Left cardiac atrium (tissue), 4 donors: ENCODE results near the gene KRT12. TPM values are rescaled to one million over a fixed set of nuclear protein-coding genes. Genes with fewer than 3 reads are reported as not detected.
"Not testable (repeated sequence)": the region's sequence is repeated elsewhere in the genome, so short reads cannot be mapped to it uniquely, and the experiment has no call there.

ENCODE experiments used
- ATAC-seq, 2 donors: fragments of 200-7000 bp; cut with Tn5 transposase; one replicate each; pipeline ENCODE4 v1.9.1; 2020; ENCODE audit warnings: mild to moderate bottlenecking in 2 of 2, moderate library complexity in 2 of 2
- DNase-seq: peaks from one replicate; pipeline ENCODE4 v3.0.0-alpha.2; 2020
- intact Hi-C, 2 donors: fragments of 100-400 bp; cut with DNase I; formaldehyde crosslinking; loops; one replicate each; pipeline versions ENCODE4 v1.14.1 to v1.15.1; 2022 to 2023
- total RNA-seq, 2 donors: library from RNA; stranded (reverse); fragmentation: NEBNext Ultra II Directional; extraction: Animal tissue kit (Norgen Biotek cat#: 25700); gene quantifications; one replicate each; pipeline ENCODE4 v1.2.1, GENCODE V29; 2021
- donor health status: DM: no; HTN: yes; CAD: no.
- donor health status: DM: no; HTN: yes; CAD: no; lungs with severe emphysema.
- donor health status: DM: yes; HTN: yes; CAD: no.
- donor health status: Dilated cardiomyopathy.

KRT12 gene
- total RNA-seq, 2 donors from 2014 or later, result not detected

- ATAC-seq (no peak), DNase-seq (no peak)
- intact Hi-C loops, result no loop called here
Measured at GRCh38 chr17:40821536-40821935, 45.5 kb downstream of the KRT12 start.

GRCh38 chr17:40820228-40820838 is 46.7 kb downstream of the KRT12 start:
- ATAC-seq, result no peak
- intact Hi-C loops, result no loop called here
- no peak for DNase-seq

DNA sequence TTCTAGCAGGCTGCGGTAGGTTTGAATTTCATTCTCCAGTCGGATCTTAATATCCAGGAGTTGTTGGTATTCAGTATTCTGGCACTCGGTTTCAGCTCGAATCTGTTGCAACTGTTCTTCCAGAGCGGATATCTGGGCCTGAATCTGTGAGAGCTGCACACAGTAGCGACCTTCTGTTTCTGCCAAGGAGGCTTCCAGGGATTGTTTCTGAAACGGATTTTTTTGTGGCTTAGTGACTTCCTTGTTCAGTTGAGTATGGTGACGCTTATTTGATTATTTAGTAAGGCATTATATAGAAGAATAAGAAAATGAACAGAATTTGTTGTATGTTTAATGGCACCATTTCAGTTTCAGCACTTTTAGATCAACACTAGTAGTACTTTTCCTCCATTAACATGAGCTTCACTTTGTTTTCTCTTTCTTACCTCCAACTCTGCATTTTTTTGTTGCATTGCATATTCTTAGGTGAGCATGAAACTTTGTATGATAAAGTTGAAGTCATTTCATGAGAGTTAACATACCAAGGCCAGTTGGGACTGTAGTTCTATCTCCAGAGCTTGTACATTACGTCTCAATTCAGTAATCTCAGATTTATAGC is 47.4 kb downstream of the KRT12 start:
- ATAC-seq, result peak; percentile 29 to 35
- intact Hi-C loops, result no loop called here

DNA sequence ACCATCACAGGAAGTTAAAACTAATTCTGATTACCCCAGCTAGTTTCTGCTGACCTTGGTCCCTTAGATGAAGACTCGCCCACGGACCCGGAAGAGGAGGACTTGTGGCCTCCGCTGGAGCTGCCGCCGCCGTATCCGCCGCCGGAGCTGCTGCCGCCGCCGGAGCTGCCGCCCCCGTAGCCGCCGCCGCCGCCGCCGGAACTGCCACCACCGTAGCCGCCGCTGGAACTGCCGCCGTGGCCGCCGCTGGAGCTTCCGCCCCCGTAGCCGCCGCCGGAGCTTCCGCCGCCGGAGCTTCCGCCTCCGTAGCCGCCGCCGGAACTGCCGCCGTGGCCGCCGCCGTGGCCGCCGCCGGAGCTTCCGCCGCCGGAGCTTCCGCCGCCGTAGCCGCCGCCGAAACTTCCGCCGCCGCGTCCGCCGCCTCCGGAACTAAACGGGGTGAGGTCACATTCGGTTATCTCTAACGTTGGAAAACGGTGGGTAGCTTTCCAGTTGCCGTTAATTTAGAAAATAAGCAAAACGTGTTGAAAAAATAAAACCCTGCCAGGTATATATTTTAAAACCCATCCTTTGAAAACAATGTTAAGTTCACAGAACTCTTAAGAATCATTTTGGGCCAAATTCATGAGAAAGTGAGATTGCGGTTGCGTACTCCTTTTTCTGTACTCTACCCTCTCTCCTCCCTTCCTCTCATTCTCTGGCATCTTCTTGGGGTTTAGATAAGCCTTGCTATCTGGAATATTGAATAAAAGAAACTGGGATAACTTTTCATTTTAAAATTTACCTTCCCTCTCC is 48.1 kb downstream of the KRT12 start:
- DNase-seq (peak; percentile 84), ATAC-seq (peak; percentile 96)
- intact Hi-C loops, result no loop called here

More for the DNA sequence above, 47.4 kb downstream of the KRT12 start:
- DNase-seq, result no peak

- intact Hi-C loops, result no loop called here
- ATAC-seq (no peak), DNase-seq (no peak)
Measured at GRCh38 chr17:40818343-40818732, 48.7 kb downstream of the KRT12 start.

DNA sequence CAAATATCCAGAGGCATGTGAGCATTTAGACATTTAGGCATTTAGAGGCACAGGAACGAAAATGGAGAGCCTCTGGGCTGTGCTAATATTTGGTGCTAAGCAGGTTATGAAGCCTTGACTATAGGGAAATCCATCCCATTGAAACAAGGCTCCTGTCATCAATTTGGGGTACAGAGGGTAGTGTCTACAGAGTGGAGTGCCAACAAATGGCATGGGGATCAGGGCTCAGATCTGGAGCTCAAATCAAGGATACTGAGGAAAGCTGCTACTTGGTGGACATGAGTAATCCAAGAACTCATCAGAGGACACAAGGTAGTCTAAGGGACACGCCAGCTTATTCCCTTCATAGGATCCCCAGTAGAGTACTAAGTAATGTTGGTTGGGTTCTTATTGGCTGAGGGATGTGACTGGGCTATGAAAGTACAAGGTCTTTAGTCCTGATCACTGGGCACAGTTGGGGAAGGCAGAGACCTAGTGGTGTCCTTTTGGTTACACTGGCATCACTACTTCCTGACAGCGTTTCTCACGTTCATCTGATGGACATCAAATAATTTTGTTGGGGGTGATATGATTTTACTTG is 49.8 kb downstream of the KRT12 start:
- DNase-seq (no peak), ATAC-seq (no peak)
- intact Hi-C loops, result no loop called here

DNA sequence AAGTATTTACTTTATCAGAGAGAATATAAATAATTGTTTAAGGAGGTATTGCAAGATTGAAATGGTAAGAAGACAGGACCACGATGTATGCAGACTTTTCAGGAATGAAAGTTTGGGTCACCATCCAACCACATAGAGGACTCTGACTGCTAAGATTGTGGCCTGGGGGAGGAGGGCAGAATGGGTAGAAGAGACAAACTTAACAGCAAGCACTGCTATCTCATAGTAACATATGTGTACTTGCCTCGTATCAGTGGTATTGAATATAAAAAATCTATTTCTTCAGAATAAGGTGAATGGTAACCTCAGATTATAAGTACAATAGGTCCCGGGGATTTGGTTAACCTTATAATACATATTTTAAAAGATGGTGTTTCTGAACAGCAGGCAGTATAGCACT is 50.5 kb downstream of the KRT12 start:
- ATAC-seq (no peak), DNase-seq (no peak)
- intact Hi-C loops, result no loop called here

DNA sequence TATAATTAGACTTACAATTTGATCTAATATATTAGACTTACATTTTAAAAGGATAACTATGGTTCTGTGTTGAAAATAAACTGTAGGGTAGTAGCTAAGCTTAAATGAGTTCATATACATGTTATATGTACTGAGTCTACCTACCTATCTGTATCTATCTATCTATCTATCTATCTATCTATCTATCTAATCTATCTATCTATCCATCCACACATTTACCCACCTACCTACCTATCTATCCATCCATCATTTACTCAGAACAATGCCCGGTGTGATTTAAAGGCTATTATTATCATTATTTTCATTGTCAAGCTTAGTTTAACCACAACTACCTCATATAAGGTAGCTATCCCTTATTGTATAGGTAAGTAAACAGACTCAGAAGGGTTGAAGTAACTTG is 51.6 kb downstream of the KRT12 start:
- intact Hi-C loops, result no loop called here
- DNase-seq (no peak), ATAC-seq (no peak)

DNA sequence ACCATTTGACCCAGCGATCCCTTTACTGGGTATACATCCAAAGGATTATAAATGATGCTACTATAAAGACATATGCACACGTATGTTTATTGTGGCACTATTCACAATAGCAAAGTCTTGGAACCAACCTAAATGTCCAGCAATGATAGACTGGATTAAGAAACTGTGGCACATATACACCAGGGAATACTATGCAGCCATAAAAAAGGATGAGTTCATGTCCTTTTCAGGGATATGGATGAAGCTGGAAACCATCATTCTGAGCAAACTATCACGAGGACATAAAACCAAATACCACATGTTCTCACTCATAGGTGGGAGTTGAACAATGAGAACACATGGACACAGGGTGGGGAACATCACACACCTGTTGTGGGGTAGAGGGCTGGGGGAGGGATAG is 52.4 kb downstream of the KRT12 start:
- DNase-seq, ATAC-seq, intact Hi-C loops: not testable (repeated sequence)

- ATAC-seq, result no peak
- intact Hi-C loops, result no loop called here
- DNase-seq, result no peak
Measured at GRCh38 chr17:40813804-40814203, 53.2 kb downstream of the KRT12 start.

GRCh38 chr17:40812639-40813038 is 54.4 kb downstream of the KRT12 start:
- ATAC-seq (no peak), DNase-seq (no peak)
- intact Hi-C loops, result no loop called here

Other genes with a start within 250 kb of the KRT12 start
- 10 to 100 TPM; 62.2 to 68.9 TPM for gene SMARCE1, start 219.4 kb downstream of the KRT12 start, total RNA-seq
- gene KRT222, start 202.0 kb downstream of the KRT12 start, total RNA-seq, result 1 to 10 TPM in 1 of 2 donors, not detected in 1; 1.3 TPM
- not detected for gene KRT24, start 163.5 kb downstream of the KRT12 start, total RNA-seq
- not detected for gene KRT25, start 111.9 kb downstream of the KRT12 start, total RNA-seq
- not detected for gene KRT26, start 95.0 kb downstream of the KRT12 start, total RNA-seq
- not detected for gene KRT27, start 84.7 kb downstream of the KRT12 start, total RNA-seq
- gene KRT28, start 67.3 kb downstream of the KRT12 start, total RNA-seq, result not detected
- 10 to 100 TPM; 57.0 to 68.8 TPM for gene KRT10, start 44.6 kb downstream of the KRT12 start, total RNA-seq
- gene KRT20, start 18.0 kb upstream of the KRT12 start, total RNA-seq, result not detected
- under 1 TPM in 1 of 2 donors, not detected in 1; 0.29 TPM for gene KRT23, start 70.4 kb upstream of the KRT12 start, total RNA-seq
- not detected for gene KRT39, start 99.7 kb upstream of the KRT12 start, total RNA-seq
- gene KRT40, start 117.1 kb upstream of the KRT12 start, total RNA-seq, result not detected
- not detected for gene KRTAP3-3, start 126.9 kb upstream of the KRT12 start, total RNA-seq
- gene KRTAP3-2, start 132.7 kb upstream of the KRT12 start, total RNA-seq, result not detected
- not detected for gene KRTAP3-1, start 141.9 kb upstream of the KRT12 start, total RNA-seq
- not detected for gene KRTAP1-5, start 160.0 kb upstream of the KRT12 start, total RNA-seq
- not detected for gene KRTAP1-4, start 163.0 kb upstream of the KRT12 start, total RNA-seq
- not detected for gene KRTAP1-3, start 167.7 kb upstream of the KRT12 start, total RNA-seq
- not detected for gene KRTAP1-1, start 174.2 kb upstream of the KRT12 start, total RNA-seq
- not detected for gene KRTAP2-1, start 180.1 kb upstream of the KRT12 start, total RNA-seq
- not detected for gene KRTAP2-2, start 188.0 kb upstream of the KRT12 start, total RNA-seq
- not detected for gene KRTAP2-3, start 192.9 kb upstream of the KRT12 start, total RNA-seq
- gene KRTAP2-4, start 198.7 kb upstream of the KRT12 start, total RNA-seq, result not detected
- gene KRTAP4-7, start 216.9 kb upstream of the KRT12 start, total RNA-seq, result not detected
- not detected for gene KRTAP4-8, start 230.9 kb upstream of the KRT12 start, total RNA-seq
- not detected for gene KRTAP4-16, start 235.0 kb upstream of the KRT12 start, total RNA-seq
- not detected for gene KRTAP4-9, start 238.2 kb upstream of the KRT12 start, total RNA-seq